ENCODE measurements around the gene PAXX. TPM values are rescaled to one million over a fixed set of nuclear protein-coding genes. Genes with fewer than 3 reads are reported as not detected.

PAXX gene
- total and polyA plus RNA-seq, 9 of the 15 experiments (the other 6 are each of a cell fraction or from before 2014, with no cell fraction given) = 1.2 to 175 (median 38.5) TPM

DNA sequence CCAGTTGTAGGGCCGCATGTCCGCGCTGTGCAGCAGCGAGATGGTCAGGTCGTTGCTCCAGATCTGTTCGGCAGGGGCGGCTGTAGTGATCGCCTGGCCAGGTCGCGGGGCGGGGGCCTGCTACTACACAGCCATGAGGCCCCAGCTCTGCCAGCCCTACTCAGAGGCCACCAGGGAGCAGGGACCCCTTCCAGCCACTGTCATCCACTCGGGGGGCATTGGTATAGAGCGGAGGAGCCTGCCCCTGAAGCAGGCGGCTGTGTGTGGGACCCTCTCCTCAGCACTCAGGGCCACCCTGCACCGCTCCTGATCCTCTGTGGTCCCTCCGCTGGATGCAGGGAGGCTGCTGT, 49.4 kb upstream of the PAXX start:
- Histone ChIP-seq H3K27ac (ENCODE audit: extremely low read depth, low read depth, low read length) (no peak overlapping the region), H3K9me1 (ENCODE audit: control insufficient read depth, insufficient read depth, low read length) (peaks cover 3% of the 10 kb centered on the region), H4K20me1 (replicated peaks; ENCODE audit: control insufficient read depth, insufficient read depth, low read length) (no peaks in the 10 kb centered on the region), H3K9ac (ENCODE audit: insufficient read depth in 1 of 2, low read depth in 2 of 2, low read length in 2 of 2) (peak overlapping the region in 1 of 2 experiments; percentile 98; a peak in 2 of 4 replicates), H3K79me2 (ENCODE audit: control insufficient read depth, insufficient read depth, low read length) (peaks cover 26% of the 10 kb centered on the region), H3K4me2 (ENCODE audit: insufficient read depth, low read length) (peak overlapping the region; percentile 88; the same call in 1 of the 2 replicates), H3K27me3 (ENCODE audit: control insufficient read depth in 2 of 2, insufficient read depth in 2 of 2, low read length in 2 of 2) (no peaks in the 10 kb centered on the region), H3K36me3 (ENCODE audit: control insufficient read depth, insufficient read depth, low read length) (peaks cover 46% of the 10 kb centered on the region; the same call in 2 of the 3 replicates), H3K4me3 (peak overlapping the region; percentile 95), H2AFZ (ENCODE audit: low read depth, low read length) (no peak overlapping the region), H3K9me3 (replicated peaks; ENCODE audit: control insufficient read depth, insufficient read depth, low read depth, low read length) (no peaks in the 10 kb centered on the region), H3K4me1 (replicated peaks in 1 of 2; ENCODE audit: control insufficient read depth in 2 of 2, insufficient read depth in 2 of 2, low read length in 2 of 2) (peaks cover 20 to 87% of the 10 kb centered on the region in 2 experiments)
- TF ChIP-seq, protein P1, sequence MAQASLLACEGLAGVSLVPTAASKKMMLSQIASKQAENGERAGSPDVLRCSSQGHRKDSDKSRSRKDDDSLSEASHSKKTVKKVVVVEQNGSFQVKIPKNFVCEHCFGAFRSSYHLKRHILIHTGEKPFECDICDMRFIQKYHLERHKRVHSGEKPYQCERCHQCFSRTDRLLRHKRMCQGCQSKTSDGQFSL (CRISPR knock-in tag; IDR thresholded peaks at IDR 0.05) = no peak; the same call in 1 of the 2 replicates
- TF ChIP-seq, protein P1 (tag; IDR thresholded peaks at IDR 0.05) = peak in 1 of 2 experiments; percentile 11; a peak in 1 of 4 replicates
- TF ChIP-seq POLR2G (IDR thresholded peaks at IDR 0.05; ENCODE audit: low read depth, low read length) (peak; percentile 10; the same call in 1 of the 2 replicates), RBFOX2 (IDR thresholded peaks at IDR 0.05; ENCODE audit: low read depth, low read length) (peak; percentile 2), BRD4 (IDR thresholded peaks at IDR 0.05) (no peak), KAT2B (IDR thresholded peaks at IDR 0.05; ENCODE audit: low read depth, low read length) (no peak)
- TF ChIP-seq, protein P2, sequence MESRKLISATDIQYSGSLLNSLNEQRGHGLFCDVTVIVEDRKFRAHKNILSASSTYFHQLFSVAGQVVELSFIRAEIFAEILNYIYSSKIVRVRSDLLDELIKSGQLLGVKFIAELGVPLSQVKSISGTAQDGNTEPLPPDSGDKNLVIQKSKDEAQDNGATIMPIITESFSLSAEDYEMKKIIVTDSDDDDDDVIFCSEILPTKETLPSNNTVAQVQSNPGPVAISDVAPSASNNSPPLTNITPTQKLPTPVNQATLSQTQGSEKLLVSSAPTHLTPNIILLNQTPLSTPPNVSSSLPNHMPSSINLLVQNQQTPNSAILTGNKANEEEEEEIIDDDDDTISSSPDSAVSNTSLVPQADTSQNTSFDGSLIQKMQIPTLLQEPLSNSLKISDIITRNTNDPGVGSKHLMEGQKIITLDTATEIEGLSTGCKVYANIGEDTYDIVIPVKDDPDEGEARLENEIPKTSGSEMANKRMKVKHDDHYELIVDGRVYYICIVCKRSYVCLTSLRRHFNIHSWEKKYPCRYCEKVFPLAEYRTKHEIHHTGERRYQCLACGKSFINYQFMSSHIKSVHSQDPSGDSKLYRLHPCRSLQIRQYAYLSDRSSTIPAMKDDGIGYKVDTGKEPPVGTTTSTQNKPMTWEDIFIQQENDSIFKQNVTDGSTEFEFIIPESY (CRISPR knock-in tag; IDR thresholded peaks at IDR 0.05) = peak; percentile 28; the same call in 1 of the 2 replicates
- TF ChIP-seq, protein P3, sequence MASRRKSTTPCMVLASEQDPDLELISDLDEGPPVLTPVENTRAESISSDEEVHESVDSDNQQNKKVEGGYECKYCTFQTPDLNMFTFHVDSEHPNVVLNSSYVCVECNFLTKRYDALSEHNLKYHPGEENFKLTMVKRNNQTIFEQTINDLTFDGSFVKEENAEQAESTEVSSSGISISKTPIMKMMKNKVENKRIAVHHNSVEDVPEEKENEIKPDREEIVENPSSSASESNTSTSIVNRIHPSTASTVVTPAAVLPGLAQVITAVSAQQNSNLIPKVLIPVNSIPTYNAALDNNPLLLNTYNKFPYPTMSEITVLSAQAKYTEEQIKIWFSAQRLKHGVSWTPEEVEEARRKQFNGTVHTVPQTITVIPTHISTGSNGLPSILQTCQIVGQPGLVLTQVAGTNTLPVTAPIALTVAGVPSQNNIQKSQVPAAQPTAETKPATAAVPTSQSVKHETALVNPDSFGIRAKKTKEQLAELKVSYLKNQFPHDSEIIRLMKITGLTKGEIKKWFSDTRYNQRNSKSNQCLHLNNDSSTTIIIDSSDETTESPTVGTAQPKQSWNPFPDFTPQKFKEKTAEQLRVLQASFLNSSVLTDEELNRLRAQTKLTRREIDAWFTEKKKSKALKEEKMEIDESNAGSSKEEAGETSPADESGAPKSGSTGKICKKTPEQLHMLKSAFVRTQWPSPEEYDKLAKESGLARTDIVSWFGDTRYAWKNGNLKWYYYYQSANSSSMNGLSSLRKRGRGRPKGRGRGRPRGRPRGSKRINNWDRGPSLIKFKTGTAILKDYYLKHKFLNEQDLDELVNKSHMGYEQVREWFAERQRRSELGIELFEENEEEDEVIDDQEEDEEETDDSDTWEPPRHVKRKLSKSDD (conservative IDR thresholded peaks at IDR 0.05; ENCODE audit: low read length) = no peak
- TF ChIP-seq, protein P4, sequence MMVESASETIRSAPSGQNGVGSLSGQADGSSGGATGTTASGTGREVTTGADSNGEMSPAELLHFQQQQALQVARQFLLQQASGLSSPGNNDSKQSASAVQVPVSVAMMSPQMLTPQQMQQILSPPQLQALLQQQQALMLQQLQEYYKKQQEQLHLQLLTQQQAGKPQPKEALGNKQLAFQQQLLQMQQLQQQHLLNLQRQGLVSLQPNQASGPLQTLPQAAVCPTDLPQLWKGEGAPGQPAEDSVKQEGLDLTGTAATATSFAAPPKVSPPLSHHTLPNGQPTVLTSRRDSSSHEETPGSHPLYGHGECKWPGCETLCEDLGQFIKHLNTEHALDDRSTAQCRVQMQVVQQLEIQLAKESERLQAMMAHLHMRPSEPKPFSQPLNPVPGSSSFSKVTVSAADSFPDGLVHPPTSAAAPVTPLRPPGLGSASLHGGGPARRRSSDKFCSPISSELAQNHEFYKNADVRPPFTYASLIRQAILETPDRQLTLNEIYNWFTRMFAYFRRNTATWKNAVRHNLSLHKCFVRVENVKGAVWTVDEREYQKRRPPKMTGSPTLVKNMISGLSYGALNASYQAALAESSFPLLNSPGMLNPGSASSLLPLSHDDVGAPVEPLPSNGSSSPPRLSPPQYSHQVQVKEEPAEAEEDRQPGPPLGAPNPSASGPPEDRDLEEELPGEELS (CRISPR knock-in tag; IDR thresholded peaks at IDR 0.05; ENCODE audit: borderline replicate concordance) = 0 out of 2 replicates have a peak, but pooled peaks have one; percentile 32
- ChIA-PET CTCF (ENCODE audit: low intra/inter-chr PET ratio) (interaction anchor here (0.6 kb wide), 1 partner anchor 96 kb away, joined by 3 read pairs; no protein-coding TSS in a partner anchor), POLR2A (interaction anchor here (0.6 kb wide), 1 partner anchor 105 kb away, joined by 4 read pairs; no protein-coding TSS in a partner anchor)
- 91% methylated on average over 13 of the region's 16 CpGs for WGBS (ENCODE audit: insufficient coverage, low coverage, missing lambda C conversion rate)
- intact Hi-C loops (cut with micrococcal nuclease) (loop anchor here (5.0 kb wide), 1 partner anchor 96 kb away; the partner anchor contains the start of gene PHPT1), in situ Hi-C loops (cut with MboI) (no loop called here)
- FAIRE-seq (no peak), ATAC-seq (no peak), DNase-seq (ENCODE audit: extremely low read depth in 1 of 4, low spot score in 3 of 4) (no peak)
- no TSS peak for BruUV-seq (replicated peaks)

All from K562 (cell line).